GM18867 (cell line): ENCODE measurements around the gene DCAKD.
"Not testable (repeated sequence)": the region's sequence is repeated elsewhere in the genome, so short reads cannot be mapped to it uniquely, and the experiment has no call there.

ENCODE experiments used
- ATAC-seq: cut with Tn5 transposase; IDR thresholded peaks from one replicate; pipeline ENCODE4 v1.9.1; 2021; ENCODE audit warnings: mild to moderate bottlenecking, moderate library complexity; ENCODE audit not compliant: unreplicated experiment

DCAKD gene

DNA sequence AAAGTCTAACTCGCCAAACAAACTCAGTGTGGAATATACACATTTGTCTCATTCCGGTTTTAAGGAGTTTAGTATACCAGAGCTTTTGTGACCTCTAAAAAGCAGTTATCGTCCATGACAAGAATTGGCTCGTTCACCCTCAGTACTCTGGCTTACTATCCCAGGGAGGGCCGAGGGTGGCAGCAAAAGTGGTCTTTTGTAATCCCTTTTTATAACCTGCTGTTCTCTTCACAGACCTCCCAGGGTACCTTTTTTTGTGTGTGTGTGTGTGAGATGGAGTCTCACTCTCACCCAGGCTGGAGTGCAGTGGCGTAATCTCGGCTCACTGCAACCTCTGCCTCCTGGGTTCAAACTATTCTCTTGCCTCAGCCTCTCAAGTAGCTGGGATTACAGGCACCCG is 18.6 kb upstream of the DCAKD start:
- no peak for ATAC-seq

DNA sequence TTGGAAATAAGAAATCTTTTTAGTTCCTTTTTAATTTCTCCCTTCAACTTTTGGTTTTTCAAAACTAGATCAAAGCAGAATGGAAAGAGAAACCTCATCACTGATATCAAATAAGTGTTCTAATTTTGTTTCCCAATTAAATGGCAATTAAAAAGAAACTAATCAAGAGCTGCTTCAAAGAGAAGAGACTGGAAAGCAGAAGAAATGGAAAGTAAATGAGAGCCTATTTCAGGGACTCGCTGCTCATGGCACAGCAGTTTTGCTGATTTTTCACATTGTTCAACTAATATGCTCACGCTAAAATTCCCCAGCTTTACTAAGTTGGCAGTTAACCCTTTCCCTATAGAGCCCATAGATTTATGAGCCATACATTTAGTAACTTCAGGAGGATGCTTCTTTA is 16.2 kb upstream of the DCAKD start:
- no peak for ATAC-seq

DNA sequence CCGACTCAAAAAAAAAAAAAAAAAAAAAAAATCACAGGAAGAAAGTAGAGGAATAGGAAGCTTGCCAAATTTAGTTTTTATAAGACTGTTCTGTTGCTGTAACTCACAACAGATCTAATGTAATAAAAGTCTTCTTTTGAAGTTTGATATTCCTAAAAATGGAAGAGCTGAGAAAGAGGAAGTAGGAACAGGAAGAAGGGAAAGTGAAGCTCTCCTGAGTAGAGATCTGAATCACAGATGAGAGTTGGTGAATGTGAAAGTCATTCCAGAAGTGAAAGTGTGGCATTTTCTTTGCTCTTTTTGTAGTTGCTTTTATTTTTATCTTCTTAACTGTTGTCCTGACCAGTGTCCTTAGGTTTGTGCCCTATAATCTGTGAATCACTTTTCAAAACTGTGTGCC is 11.8 kb upstream of the DCAKD start:
- ATAC-seq: no peak

DNA sequence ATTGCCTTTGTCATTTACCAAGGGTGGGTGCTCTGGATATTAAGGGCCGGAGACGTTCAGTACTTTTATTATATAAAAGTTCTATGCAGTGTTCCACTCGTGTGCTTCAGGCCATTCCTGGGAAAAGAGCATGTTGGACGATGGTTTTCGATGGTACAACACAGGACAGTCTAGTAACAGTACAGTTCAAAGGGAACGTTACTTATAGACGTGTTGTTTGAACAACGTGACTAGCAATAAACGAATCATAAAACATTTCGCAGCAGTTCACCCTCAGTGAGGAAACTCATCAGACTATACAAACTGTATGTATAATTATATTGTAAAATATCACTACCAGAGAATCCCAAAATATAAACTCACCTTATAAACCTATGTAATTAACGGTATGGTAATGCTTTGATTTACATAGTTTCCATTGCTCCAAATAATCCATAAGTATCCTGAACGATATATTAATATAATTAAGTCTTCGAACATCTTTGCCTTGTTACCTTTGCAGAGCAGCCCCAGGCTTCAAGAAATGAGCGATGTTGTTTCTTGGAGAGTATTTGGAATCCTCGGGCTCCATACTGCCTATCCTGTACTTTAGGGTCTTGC is 10.3 kb upstream of the DCAKD start:
- ATAC-seq: no peak

DNA sequence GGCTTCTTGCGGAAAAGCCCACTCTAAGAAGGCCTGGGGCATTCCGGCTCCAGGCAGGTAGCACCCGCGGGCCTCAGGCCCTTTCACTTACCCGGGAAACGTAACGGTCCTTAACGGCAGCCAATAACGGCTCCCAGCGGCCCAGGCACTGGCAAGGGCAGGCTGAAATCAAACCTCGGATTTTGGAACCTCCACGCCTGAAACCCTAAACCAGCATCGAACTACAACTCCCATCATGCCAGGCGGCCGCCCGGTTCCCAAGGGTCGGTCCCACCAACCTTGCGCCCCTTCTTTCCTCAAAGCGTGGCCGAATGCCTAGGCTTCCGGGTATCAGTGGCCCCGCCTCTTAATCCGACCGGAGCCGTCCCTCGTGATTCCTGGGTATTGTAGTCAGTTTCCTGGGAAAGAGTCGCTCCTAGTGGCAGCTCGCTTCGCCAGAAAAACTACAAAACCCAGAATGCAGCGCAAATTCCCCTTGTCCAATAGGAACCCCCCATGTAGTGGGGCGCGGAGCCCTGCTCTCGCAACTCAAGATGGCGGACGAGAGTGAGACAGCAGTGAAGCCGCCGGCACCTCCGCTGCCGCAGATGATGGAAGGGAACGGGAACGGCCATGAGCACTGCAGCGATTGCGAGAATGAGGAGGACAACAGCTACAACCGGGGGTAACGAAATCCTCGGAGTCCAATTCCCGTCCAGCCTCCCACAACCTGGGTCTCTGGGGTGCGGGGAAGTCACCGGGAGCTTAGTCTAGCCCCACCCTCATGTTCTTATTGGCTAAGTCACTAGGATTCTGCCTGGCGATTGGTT is 9.6 kb upstream of the DCAKD start, which contains the start of gene NMT1:
Gene NMT1 (plus strand): TSS at position 521 of the 809 bp plus-strand sequence. CDS start 13 bp downstream, at position 534.
- ATAC-seq: peak; percentile 86

DNA sequence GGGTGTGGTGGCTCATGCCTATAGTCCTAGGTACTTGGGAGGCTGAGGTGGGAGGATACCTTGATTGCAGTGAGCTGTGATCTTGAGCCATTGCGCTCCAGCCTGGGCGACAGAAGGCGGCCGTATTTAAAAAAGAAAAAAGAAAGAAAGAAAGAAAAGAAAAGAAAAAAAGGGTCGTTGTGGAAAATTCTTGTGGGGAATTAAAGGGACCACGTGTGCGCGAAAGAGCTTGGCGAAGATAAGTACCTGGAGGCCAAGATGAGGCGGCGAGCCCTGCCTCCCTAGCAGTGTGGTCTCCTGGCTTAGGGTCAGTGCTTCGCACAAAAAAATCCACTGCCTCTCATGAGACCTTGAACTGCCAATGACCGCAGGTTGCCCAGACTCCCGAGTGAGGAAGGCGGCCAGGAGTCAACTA is 9.0 kb upstream of the DCAKD start:
- peak; percentile 2 for ATAC-seq

DNA sequence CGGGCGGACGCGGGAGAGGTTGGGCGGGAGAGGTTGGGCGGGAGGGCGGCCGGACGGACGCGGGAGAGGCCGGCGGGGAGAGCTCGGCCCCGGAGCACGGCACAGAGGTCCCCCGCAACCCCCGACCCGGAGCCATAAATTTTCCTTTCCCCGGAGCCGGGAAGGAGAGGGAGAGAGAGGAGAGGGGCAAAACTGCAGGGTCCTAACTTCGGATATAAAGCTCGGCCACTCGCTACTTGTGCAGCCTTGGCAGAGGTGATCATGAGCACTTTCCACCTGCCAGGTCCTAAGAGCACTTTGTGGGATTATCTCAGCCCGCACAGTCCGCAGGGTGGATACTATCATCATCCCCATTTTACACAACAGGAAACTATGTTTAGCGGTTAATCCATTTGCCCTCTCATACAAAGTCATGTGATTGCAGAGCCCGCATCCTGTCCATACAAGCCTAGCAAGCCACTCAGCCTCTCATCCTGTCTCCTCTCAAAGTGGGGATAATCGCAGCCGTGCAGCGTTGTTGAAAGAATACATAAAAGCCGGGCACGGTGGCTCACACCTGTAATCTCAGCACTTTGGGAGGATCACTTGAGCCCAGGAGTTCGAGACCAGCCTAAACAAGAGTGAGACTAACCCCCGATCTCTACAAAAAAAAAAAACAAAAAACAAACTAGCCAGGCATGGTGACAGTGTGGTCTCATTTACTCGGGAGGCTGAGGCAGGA is 780 bp upstream of the DCAKD start:
- ATAC-seq: no peak

DNA sequence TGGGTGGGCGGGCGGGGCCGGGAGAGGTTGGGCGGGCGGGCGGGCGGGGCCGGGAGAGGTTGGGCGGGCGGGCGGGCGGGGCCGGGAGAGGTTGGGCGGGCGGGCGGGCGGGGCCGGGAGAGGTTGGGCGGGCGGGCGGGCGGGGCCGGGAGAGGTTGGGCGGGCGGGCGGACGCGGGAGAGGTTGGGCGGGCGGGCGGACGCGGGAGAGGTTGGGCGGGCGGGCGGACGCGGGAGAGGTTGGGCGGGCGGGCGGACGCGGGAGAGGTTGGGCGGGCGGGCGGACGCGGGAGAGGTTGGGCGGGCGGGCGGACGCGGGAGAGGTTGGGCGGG is 254 bp upstream of the DCAKD start:
- not testable (repeated sequence) for ATAC-seq

DNA sequence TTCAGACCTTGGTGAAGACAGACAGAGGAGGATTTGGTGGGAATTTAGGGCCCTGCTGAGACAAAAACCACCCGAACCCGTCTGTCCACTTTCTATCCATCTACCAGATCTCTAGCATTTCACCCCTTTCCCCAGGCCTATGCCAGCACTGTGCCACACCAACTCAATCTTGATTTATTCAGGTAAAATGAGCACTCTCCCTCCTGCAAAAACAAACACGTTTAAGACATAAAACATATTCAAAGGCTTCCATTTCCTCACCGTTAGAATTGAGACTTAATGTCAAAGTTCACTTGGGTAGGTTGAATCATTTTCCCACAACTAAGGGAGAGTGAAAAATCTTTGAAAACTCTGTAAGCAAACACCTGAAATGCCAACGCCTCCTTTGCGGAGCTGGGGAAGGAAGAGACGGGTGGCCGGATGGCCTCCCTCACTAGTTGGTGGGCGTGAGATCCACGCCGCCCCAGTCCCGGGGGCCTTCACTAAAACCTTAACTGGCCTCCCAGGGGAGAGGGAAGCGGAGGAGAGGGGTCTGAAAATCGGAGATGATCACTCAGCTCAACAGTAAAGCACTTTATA is 862 bp downstream of the DCAKD start:
- peak; percentile 19 for ATAC-seq

DNA sequence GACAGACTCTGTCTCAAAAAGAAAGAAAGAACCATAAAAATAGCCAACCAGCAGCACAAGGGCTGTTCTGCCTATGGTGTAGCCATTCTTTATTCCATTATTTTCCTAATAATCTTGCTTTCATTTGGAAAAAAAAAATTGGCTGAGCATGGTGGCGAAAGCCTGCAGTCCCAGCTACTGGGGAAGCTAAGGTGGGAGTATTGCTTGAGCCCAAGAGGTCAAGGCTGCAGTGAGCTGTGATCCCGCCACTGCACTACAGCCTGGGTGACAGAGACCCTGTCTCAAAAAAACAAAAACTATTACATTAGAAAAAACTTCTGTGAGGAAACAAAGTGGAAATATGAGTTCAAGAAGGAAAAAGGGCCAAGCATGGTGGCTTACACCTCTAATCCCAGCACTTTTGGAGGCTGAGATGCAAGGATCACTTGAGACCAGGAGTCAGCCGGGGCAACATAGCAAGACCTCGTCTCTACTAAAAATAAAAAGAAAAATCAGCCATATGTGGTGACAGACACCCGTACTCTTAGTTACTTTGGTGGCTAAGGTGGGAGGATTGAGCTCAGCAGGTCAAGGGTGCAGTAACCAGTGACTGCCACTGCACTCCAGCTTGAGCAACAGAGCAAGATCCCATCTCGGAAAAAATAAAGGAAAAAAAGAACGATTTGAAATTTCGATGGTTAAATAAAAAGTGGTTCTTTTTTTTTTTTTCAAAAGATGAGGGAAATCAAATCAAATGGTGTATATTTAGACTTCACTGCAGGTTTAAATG is 2.5 kb downstream of the DCAKD start:
- no peak for ATAC-seq

DNA sequence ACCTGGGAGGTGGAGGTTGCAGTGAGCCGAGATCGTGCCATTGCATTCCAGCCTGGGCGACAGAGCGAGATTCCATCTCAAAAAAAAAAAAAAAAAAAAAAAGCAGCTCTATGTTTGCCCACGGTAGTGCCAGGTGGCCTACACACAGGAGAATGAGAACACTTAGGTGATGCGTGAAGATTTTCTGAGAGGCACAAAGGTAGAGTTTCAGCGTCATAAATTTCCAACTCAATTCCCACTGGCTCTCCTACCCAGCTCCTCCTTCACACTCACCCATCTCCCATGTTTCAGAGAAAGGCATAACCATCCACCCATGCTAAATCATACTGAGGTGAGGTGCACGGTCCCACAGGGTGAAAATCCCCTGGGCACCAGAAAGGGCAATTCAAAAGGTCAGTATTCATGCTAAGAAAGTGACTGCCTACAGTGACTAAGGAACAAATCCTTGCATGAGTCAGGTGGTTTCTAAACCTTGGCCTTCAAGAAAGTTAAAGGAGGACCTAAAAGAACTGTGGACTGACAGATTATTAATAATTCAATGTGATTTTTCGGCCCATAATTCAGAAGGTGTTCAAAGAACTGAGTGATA is 4.8 kb downstream of the DCAKD start:
- ATAC-seq: no peak

DNA sequence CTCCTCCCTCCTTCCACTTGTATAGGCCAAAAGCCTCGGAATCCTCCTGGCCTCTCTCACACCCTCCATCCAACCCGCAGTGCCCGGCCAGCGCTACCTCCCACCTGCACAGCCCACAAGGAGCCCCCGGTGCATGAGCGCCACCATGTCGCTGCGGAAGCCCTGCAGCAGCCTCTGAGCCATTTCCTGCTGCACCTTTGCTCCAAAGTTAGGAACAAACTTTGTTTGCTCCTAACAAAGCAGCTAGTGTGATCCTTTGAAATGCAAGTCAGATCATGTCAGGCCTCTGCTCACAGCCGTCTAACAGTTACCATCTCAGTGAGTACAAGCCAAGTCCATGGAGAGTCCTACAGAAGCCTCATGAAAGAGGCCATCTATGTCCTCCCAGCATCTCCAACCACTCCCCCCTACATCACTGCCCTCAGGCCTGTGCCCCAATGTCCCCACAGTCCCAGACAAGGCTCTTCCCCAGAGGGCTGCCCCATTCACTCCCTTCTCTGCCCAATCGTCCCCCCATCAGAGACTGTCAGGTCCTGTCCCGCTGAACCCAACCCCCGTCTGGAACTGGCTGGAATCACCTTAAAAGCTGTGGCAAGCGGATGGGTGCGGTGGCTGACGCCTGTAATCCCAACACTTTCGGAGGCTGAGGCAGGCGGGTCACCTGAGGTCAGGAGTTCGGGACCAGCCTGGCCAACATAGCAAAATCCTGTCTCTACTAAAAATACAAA is 7.5 kb downstream of the DCAKD start:
- no peak for ATAC-seq

DNA sequence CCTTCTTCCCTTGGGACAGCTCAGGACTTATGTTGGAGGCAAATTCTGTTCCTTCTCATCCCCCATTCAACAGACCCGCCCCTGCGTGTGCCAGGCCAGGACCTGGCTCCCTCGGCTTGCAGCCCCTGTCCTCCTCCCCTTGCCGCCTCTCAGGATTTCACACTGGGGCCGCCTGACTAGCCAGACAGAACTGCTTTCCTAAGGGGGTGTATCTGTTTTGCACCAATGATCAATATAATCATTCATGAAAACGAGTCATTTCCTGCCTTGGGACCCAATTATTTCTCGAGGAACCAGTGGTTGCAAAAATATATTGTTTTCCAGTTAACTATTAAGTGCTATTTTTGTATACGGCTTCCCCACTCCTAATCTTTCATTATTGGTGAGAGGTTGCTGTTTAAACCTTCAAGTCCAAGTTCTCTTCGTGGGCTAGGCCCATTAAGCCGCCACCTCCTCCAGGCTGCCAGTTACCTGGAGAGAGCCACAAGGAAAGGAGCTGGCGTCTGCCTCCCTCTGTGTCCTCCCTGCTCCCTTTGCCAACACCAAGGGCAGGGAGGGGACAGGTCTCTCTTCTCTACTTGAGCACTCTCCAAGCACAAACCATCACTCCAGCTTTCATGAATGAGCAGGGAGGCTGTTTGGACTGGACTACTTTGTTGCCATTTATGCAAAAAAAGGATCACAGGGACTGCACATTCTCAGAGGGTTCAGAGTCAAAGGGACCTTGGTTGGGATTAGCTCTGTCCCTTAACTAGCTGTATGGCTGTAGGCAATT is 8.9 kb downstream of the DCAKD start:
- no peak for ATAC-seq

DNA sequence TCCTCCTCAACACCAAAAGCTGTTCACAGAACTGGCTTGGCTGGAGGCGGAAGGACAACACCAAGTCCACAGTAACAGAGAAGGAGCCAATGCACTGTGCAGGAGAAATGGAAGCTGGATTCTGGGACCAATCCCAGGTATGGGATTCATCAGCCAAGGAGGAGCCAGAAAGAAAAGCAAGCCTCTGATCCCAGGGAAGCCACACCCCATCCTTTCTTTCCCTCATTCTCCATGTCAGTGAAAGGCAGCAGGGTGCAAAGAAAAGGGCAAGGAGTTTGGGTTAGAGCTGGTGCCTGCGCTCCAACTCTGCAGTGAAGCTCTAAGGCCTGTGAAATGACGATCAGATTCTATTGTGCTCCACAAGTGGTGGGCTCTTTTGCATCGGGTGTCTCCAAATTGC is 11.0 kb downstream of the DCAKD start:
- ATAC-seq: no peak

DNA sequence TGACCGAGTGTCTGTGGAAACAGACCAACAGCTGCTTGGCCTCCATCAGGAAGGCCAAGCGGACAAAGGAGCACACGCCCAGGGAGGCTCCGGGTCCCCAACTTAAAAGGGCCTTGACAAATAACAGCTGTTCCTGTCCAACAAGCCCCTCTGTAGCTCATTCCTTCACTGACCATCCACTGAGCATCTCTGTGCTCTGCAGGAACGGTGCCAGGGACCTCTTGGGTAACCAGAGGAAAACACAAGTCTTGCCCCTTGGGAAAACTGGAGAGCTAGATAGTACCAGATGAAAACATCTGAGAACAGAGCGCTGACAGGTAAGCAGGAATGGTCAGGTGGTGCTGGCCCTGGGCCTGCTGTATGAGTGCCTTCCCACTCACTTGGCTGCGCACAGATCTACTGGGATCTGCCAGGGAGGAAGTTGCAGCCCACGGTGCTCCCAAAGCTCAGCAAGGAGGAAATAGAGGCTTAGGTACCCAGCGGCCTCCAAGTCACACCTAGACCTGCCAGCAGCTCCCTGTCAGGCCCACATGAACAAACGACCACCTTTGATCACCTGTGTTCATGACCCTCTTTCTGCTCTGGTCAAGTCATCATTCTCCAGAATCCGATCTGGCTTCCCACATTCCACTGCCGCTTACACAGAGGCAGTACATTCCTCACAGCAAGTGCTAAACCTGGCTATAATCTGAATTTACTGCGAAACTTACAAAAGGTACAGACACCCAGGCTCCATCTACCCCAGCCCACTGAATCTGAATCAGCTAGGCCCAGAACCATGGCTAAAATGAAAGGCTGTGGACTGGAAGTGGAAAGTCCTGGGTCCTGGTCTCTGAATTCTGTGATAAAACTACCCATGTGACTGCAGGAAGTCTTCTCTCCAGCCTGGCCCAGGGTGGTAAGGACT is 12.5 kb downstream of the DCAKD start:
- no peak for ATAC-seq

DNA sequence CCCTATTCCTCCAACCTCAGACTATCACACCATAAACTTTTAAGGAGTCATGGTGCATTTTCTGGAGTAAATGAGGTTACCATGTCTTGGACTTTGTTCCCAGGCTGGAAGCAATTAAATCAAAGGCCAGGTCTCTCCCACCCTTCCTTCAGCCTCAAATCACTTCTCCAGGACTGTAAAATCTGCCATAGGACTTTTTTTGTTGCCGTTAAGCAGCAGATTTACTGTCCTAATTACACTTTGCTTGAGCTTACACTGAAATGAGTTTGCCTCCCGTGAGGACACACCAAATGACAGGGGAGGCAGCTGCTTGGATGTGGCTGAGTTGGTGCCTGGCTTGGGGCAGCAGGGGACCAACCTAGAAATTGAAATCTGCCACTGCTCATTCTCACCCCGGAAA is 14.7 kb downstream of the DCAKD start:
- ATAC-seq: no peak

DNA sequence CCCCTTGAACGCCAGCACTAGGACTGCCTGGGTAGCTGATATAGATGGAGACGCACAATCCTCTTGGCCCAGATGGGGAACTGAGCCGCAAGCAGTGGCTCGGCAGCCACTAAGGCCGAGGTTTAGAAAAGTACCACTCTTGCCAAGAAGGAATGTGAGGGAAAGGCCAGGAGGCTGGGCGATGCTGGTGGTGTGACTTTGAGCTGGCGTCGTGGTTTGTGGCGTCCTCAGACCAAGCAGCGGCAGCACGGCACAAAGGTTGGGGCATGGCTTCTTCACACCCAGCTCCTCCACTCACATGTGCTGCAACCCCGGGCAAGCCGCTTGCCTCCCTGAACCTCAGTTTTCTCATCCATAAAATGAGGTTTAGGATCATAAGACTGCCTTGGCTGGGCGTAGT is 15.6 kb downstream of the DCAKD start:
- ATAC-seq: no peak

DNA sequence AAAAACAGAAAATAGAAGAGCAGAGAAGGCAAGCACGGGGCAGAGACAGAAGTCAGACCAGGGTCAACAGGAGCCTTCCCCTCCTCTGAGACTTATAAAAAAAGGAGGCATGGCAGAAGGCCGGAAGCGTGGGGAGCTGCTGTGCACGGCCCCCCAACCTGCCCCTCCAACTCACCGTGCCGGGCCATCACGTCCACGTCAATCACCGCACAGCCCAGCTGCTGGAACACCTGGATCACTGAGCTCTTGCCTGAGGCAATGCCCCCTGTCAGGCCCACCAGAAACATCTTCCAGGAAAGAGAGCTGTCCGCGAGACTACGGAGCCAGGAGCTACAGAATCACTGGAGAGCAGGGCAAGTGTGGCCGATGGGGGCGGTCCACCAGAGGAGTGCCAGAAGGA is 16.8 kb downstream of the DCAKD start:
- ATAC-seq: no peak
